Sigmoid colon (tissue), 7 donors: ENCODE results near the gene GEMIN2. TPM values are rescaled to one million over a fixed set of nuclear protein-coding genes. Genes with fewer than 3 reads are reported as not detected.

Source experiments
- DNase-seq: peaks from one replicate; pipeline ENCODE4 v3.0.0-alpha.2; 2019
- H3K27ac ChIP-seq, 4 donors: fragments of 200-600 bp; sonication (generic); one replicate each; pipeline ENCODE4 v1.5.1; 2016 to 2019; ENCODE audit warnings: mild to moderate bottlenecking in 1 of 4
- H3K27me3 ChIP-seq, 3 donors: fragments of 200-600 bp; sonication (generic); one replicate each; pipeline ENCODE4 v1.5.1; 2019; ENCODE audit warnings: mild to moderate bottlenecking in 1 of 3
- H3K36me3 ChIP-seq, 4 donors: fragments of 200-600 bp; sonication (generic); one replicate each; pipeline ENCODE4 v1.5.1; 2016 to 2019
- H3K4me1 ChIP-seq, 4 donors: fragments of 200-600 bp; sonication (generic); one replicate each; pipeline ENCODE4 v1.5.1; 2017 to 2019
- H3K4me3 ChIP-seq, 4 donors: fragments of 200-600 bp; sonication (generic); one replicate each; pipeline ENCODE4 v1.5.1; 2017 to 2019; ENCODE audit warnings: mild to moderate bottlenecking in 2 of 4, moderate library complexity in 1 of 4
- H3K9me3 ChIP-seq, 4 donors: fragments of 200-600 bp in 3 of 4; sonication (generic) in 3 of 4; one replicate each; pipeline versions ENCODE4 v1.5.1 to v1.6.1; 2013 to 2019
- CTCF ChIP-seq, 4 experiments: fragments of 450-650 bp in 3 of 4; fragments of 200-600 bp in 1 of 4; IDR thresholded peaks; one replicate each; pipeline ENCODE4 v1.5.1; 2016 to 2019; ENCODE audit warnings: antibody characterized with exemption in 4 of 4, mild to moderate bottlenecking in 3 of 4, moderate library complexity in 2 of 4
- EP300 ChIP-seq, 4 donors: sonication (generic); formaldehyde crosslinking; IDR thresholded peaks; one replicate each; pipeline ENCODE4 v1.6.1; 2017; ENCODE audit warnings: antibody characterized with exemption in 4 of 4
- POLR2A ChIP-seq, 2 donors: fragments of 450-650 bp; IDR thresholded peaks; one replicate each; pipeline ENCODE4 v1.6.1; 2016; ENCODE audit warnings: antibody characterized with exemption in 2 of 2, mild to moderate bottlenecking in 2 of 2, moderate library complexity in 2 of 2
- POLR2AphosphoS5 ChIP-seq, 4 donors: sonication (generic); formaldehyde crosslinking; IDR thresholded peaks; one replicate each; pipeline ENCODE4 v1.6.1; 2017; ENCODE audit warnings: antibody characterized with exemption in 4 of 4
- WGBS, 2 donors: extraction: QIAGEN DNeasy Blood & Tissue Kit; methylation state at CpG; one replicate each; pipeline ENCODE4 v1.1.7; 2013; 5-methylcytosine and 5-hydroxymethylcytosine counted together
- intact Hi-C: fragments of 100-400 bp; cut with DNase I; formaldehyde crosslinking; loops from one replicate; pipeline ENCODE4 v1.15.1; 2023
- polyA plus RNA-seq, 3 donors: library from polyadenylated mRNA; stranded (reverse); fragments of 200-250 nt; gene quantifications; one replicate each; pipeline ENCODE4 v1.2.3, GENCODE V29; 2013
- total RNA-seq, 4 donors: library from RNA; depleted of rRNA; stranded (reverse); fragments of >200 nt; gene quantifications; one replicate each; pipeline ENCODE4 v1.1.0, GENCODE V29; 2016
- donor health status: healthy with polysubstance abuse.
- donor health status: Bipolar disorder and iron deficiency.
- donor health status: healthy.

GEMIN2 gene
- total and polyA plus RNA-seq, 7 donors, result 8.0 to 27.8 (median 12.2) TPM

- intact Hi-C loops, result no loop called here
Observed at GRCh38 chr14:39169541-39169900, 55.4 kb downstream of the GEMIN2 start.

GRCh38 chr14:39173198-39173597 lies 59.1 kb downstream of the GEMIN2 start:
- TF ChIP-seq POLR2A (IDR thresholded peaks at IDR 0.05), result no peak
- no peak for TF ChIP-seq CTCF (IDR thresholded peaks at IDR 0.05)
- TF ChIP-seq POLR2AphosphoS5 (IDR thresholded peaks at IDR 0.05), result no peak
- TF ChIP-seq EP300 (IDR thresholded peaks at IDR 0.05), result no peak
- 83 to 91% methylated on average over 3 of the region's 3 CpGs for WGBS, 2 donors
- Histone ChIP-seq H3K4me3 (no peak overlapping the region), H3K27ac (peak overlapping the region in 1 of 4 donors; percentile 93), H3K9me3 (no peaks in the 10 kb centered on the region), H3K4me1 (peaks cover 0 to 42% (median 33%) of the 10 kb centered on the region in 4 donors), H3K36me3 (peaks cover 6 to 21% (median 15%) of the 10 kb centered on the region in 4 donors), H3K27me3 (no peaks in the 10 kb centered on the region)
- intact Hi-C loops, result loop anchor here (10.0 kb wide), 1 partner anchor 192 kb away; no protein-coding TSS in a partner anchor
- DNase-seq, result no peak

More at GRCh38 chr14:39169541-39169900, 55.4 kb downstream of the GEMIN2 start:
- DNase-seq, result no peak
- no peaks in the 10 kb centered on the region for H3K9me3 ChIP-seq
- peak overlapping the region; percentile 68 to 87 (median 82) for H3K4me3 ChIP-seq
- no peaks in the 10 kb centered on the region for H3K36me3 ChIP-seq
- TF ChIP-seq EP300 (IDR thresholded peaks at IDR 0.05) (no peak), POLR2AphosphoS5 (IDR thresholded peaks at IDR 0.05) (no peak), CTCF (IDR thresholded peaks at IDR 0.05) (no peak), POLR2A (IDR thresholded peaks at IDR 0.05) (no peak)
- peaks cover 0 to 39% (median 28%) of the 10 kb centered on the region in 4 donors for H3K4me1 ChIP-seq
- WGBS, 2 donors, result 0 to 1% methylated on average over 7 of the region's 7 CpGs
- peak overlapping the region; percentile 94 to 97 (median 96) for H3K27ac ChIP-seq
- H3K27me3 ChIP-seq, result no peaks in the 10 kb centered on the region

- TF ChIP-seq CTCF (IDR thresholded peaks at IDR 0.05) (no peak), EP300 (IDR thresholded peaks at IDR 0.05) (peak in 1 of 4 donors; percentile 19), POLR2A (IDR thresholded peaks at IDR 0.05) (peak; percentile 90 to 91), POLR2AphosphoS5 (IDR thresholded peaks at IDR 0.05) (peak; percentile 97 to 98 (median 98))
- peak; percentile 99 for DNase-seq
- H3K27me3 ChIP-seq, result no peaks in the 10 kb centered on the region
- H3K4me1 ChIP-seq, result peaks cover 0 to 29% (median 21%) of the 10 kb centered on the region in 4 donors
- intact Hi-C loops, result loop anchor here (1.0 to 10.0 kb wide), 4 partner anchors 72 to 257 kb away; partner anchors contain the start of genes FBXO33 and SEC23A
- no peaks in the 10 kb centered on the region for H3K9me3 ChIP-seq
- peaks cover 18 to 37% (median 30%) of the 10 kb centered on the region in 4 donors for H3K36me3 ChIP-seq
- peak within 1 kb of the TSS; percentile 87 to 96 (median 93) for H3K27ac ChIP-seq
- WGBS, 2 donors, result 2 to 4% methylated on average over 56 of the region's 56 CpGs
- H3K4me3 ChIP-seq, result peak within 1 kb of the TSS; percentile 65 to 92 (median 90)
Observed at GRCh38 chr14:39174560-39175444, 60.7 kb downstream of the GEMIN2 start, which contains the start of gene PNN. TSS of gene PNN (plus strand) at chr14:39175254. CDS start at chr14:39175280, 26 bp downstream.

GRCh38 chr14:39175445-39176262 lies 61.5 kb downstream of the GEMIN2 start:
- Histone ChIP-seq H3K27me3 (no peaks in the 10 kb centered on the region), H3K4me1 (peaks cover 0 to 29% (median 21%) of the 10 kb centered on the region in 4 donors), H3K4me3 (peak overlapping the region; percentile 65 to 92 (median 90)), H3K9me3 (no peaks in the 10 kb centered on the region), H3K27ac (peak overlapping the region; percentile 87 to 96 (median 93)), H3K36me3 (peaks cover 25 to 45% (median 38%) of the 10 kb centered on the region in 4 donors)
- TF ChIP-seq EP300 (IDR thresholded peaks at IDR 0.05), result no peak
- no peak for TF ChIP-seq POLR2A (IDR thresholded peaks at IDR 0.05)
- no peak for TF ChIP-seq POLR2AphosphoS5 (IDR thresholded peaks at IDR 0.05)
- no peak for TF ChIP-seq CTCF (IDR thresholded peaks at IDR 0.05)
- no peak for DNase-seq
- intact Hi-C loops, result loop anchor here (1.0 to 10.0 kb wide), 4 partner anchors 73 to 257 kb away; partner anchors contain the start of genes FBXO33 and SEC23A
- 1% methylated on average over 36 of the region's 36 CpGs for WGBS, 2 donors
